Liver (tissue), 3 donors: ENCODE data around the gene FXYD7.

Source experiments
- ATF3 ChIP-seq: IDR thresholded peaks from 2 replicates; pipeline ENCODE4 v1.6.1; 2016; ENCODE audit warnings: antibody characterized with exemption
- CTCF ChIP-seq: fragments of 150-350 bp; IDR thresholded peaks from 2 replicates; pipeline ENCODE4 v1.5.1; 2017; ENCODE audit warnings: improper control_type of control experiment, low read depth, low read length; ENCODE audit not compliant: missing input control
- GABPA ChIP-seq, 2 donors: IDR thresholded peaks in 1 of 2; conservative IDR thresholded peaks in 1 of 2; 2 replicates each; pipeline ENCODE4 v1.6.1; 2016; ENCODE audit warnings: antibody characterized with exemption in 2 of 2, mild to moderate bottlenecking in 1 of 2, moderate library complexity in 1 of 2
- JUND ChIP-seq, 2 donors: IDR thresholded peaks; 2 replicates each; pipeline ENCODE4 v1.6.1; 2016; ENCODE audit warnings: antibody characterized with exemption in 2 of 2
- NR2F2 ChIP-seq: IDR thresholded peaks from 2 replicates; pipeline ENCODE4 v1.6.1; 2016; ENCODE audit warnings: antibody characterized with exemption
- RAD21 ChIP-seq, 2 donors: IDR thresholded peaks; 2 replicates each; pipeline ENCODE4 v1.6.1; 2016; ENCODE audit warnings: antibody characterized with exemption in 2 of 2, mild to moderate bottlenecking in 2 of 2
- RXRA ChIP-seq, 2 donors: IDR thresholded peaks; 2 replicates each; pipeline ENCODE4 v1.6.1; 2017 to 2018; ENCODE audit warnings: antibody characterized with exemption in 2 of 2, mild to moderate bottlenecking in 1 of 2
- TAF1 ChIP-seq: conservative IDR thresholded peaks from 2 replicates; pipeline ENCODE4 v1.6.1; 2016; ENCODE audit warnings: antibody characterized with exemption, mild to moderate bottlenecking
- TF ChIP-seq, protein P1 (sequence below): IDR thresholded peaks from 2 replicates; pipeline ENCODE4 v1.6.1; 2016; ENCODE audit warnings: antibody characterized with exemption, mild to moderate bottlenecking
- TF ChIP-seq, protein P2 (sequence below): IDR thresholded peaks from 2 replicates; pipeline ENCODE4 v1.6.1; 2016; ENCODE audit warnings: antibody characterized with exemption
- donor health status: healthy.
- donor health status: healthy.

DNA sequence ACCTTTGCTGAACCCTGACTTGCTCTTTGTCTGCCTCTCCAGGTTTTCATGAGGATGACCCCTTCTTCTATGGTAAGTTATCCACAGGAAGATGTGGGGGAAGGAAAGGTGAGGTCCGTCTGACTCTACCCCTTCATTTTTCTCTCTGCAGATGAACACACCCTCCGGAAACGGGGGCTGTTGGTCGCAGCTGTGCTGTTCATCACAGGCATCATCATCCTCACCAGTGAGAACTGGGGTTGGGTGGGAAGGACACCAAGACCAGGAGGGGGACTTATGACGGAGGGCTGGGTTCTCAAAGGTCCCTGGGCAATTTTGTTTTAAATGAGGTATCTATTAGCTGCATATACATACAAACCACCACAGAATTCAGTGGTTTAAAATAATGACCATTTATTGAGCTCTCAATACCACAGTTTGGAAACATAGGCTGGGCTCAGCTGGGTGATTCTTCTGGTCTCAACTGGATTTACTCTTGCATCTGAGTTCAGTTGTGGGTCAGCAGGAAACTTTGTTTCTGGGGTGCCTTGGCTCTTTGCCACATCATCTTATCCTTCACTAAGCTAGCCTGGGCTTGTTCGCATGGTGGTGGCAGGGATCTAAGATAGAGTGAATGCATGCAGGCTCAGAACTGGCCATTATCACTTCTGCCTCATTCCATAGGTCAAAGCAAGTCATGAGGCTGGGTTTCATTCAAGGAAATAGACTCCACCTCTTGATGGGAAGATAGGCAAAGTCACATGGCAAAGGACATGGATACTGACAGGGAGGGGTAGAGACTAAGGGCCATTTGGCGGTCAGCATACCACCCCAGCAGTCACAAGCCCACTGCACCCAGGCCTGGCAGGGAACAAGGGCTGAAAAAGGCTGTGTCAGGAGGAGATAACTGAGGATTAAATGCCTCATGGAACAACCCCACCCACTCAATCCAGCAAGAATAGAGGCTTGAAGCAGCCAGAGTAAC lies 23.3 kb downstream of the FXYD7 start:
- no peak for TF ChIP-seq CTCF
- TF ChIP-seq, protein P1, sequence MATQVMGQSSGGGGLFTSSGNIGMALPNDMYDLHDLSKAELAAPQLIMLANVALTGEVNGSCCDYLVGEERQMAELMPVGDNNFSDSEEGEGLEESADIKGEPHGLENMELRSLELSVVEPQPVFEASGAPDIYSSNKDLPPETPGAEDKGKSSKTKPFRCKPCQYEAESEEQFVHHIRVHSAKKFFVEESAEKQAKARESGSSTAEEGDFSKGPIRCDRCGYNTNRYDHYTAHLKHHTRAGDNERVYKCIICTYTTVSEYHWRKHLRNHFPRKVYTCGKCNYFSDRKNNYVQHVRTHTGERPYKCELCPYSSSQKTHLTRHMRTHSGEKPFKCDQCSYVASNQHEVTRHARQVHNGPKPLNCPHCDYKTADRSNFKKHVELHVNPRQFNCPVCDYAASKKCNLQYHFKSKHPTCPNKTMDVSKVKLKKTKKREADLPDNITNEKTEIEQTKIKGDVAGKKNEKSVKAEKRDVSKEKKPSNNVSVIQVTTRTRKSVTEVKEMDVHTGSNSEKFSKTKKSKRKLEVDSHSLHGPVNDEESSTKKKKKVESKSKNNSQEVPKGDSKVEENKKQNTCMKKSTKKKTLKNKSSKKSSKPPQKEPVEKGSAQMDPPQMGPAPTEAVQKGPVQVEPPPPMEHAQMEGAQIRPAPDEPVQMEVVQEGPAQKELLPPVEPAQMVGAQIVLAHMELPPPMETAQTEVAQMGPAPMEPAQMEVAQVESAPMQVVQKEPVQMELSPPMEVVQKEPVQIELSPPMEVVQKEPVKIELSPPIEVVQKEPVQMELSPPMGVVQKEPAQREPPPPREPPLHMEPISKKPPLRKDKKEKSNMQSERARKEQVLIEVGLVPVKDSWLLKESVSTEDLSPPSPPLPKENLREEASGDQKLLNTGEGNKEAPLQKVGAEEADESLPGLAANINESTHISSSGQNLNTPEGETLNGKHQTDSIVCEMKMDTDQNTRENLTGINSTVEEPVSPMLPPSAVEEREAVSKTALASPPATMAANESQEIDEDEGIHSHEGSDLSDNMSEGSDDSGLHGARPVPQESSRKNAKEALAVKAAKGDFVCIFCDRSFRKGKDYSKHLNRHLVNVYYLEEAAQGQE: no peak
- TF ChIP-seq ATF3: no peak
- TF ChIP-seq RXRA (IDR thresholded peaks at IDR 0.05): no peak
- TF ChIP-seq JUND (IDR thresholded peaks at IDR 0.05): no peak
- no peak for TF ChIP-seq TAF1
- TF ChIP-seq GABPA (IDR thresholded peaks at IDR 0.05 in 1 of 2, conservative IDR thresholded peaks at IDR 0.05 in 1 of 2): no peak
- TF ChIP-seq RAD21 (IDR thresholded peaks at IDR 0.05): no peak
- TF ChIP-seq, protein P2, sequence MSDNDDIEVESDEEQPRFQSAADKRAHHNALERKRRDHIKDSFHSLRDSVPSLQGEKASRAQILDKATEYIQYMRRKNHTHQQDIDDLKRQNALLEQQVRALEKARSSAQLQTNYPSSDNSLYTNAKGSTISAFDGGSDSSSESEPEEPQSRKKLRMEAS: no peak
- no peak for TF ChIP-seq NR2F2
